NCI-H2227 (cell line): Measurements from ENCODE around the gene EMX2.
A peak's percentile ranks its signal among the peaks of the same experiment; 100 is the strongest.

Experiments used
- DNase-seq: peaks from one replicate; lab custom pipeline; 2025; ENCODE audit not compliant: unreplicated experiment; lab: John Stamatoyannopoulos, UW

EMX2 gene

GRCh38 chr10:117531371-117532002 is 11.1 kb upstream of the EMX2 start:
- no peak for DNase-seq

DNA sequence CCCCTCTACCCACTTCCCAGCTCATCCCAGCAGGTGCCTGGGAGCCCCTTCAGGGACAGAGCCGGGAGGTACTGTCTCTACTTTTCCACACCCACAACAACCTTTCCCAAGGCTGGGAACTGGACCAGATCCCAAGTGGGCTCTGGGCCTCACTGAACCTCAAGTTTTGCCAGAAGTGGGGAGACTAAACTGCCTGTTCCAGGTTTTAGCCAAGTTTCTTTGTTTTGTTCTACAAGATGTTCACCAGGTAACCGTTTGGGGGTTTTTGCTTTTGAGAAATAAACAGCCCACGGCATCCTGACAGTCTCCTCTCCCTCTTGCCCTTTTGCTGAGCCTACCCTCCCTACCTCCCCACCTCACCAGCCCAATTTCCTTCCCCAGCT is 10.6 kb upstream of the EMX2 start:
- no peak for DNase-seq

- no peak for DNase-seq
Observed at GRCh38 chr10:117532451-117533107, 10.0 kb upstream of the EMX2 start.

DNA sequence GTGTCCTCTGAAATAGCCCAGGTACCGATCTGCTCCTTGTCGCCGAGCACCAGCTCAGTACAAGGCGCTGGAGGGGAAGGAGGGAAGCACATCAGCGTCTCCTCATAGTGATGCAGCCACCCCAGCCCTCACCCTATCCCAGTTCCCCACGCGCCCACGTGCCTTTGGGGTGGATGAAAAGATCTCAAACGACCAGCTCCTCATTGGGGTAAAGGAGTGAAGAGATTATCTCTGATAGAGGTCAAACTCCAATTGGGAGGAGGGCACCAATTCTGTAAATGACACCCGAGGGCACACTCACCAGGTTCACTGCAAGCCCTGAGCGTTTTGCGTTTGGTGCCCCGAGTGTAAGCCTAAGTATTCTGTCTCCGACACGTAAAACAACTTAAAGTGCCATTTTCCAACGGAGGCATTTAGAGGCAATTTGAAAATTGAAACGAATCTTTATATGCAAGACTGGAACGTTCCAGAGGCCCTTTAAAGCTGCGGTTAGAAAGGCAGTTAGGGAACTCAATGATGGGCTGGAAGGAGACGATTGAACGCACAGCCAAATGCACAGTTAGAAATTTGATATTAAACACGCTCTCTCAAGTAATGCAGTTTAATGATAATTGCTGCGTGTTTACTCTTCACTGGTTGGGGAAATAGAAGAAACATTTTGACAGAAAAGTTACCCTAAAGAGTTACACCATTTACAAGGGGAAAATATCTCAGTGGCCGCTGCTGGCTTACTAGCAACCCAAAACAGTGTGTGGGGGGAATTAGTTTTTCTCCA is 8.9 kb upstream of the EMX2 start:
- DNase-seq = no peak

DNA sequence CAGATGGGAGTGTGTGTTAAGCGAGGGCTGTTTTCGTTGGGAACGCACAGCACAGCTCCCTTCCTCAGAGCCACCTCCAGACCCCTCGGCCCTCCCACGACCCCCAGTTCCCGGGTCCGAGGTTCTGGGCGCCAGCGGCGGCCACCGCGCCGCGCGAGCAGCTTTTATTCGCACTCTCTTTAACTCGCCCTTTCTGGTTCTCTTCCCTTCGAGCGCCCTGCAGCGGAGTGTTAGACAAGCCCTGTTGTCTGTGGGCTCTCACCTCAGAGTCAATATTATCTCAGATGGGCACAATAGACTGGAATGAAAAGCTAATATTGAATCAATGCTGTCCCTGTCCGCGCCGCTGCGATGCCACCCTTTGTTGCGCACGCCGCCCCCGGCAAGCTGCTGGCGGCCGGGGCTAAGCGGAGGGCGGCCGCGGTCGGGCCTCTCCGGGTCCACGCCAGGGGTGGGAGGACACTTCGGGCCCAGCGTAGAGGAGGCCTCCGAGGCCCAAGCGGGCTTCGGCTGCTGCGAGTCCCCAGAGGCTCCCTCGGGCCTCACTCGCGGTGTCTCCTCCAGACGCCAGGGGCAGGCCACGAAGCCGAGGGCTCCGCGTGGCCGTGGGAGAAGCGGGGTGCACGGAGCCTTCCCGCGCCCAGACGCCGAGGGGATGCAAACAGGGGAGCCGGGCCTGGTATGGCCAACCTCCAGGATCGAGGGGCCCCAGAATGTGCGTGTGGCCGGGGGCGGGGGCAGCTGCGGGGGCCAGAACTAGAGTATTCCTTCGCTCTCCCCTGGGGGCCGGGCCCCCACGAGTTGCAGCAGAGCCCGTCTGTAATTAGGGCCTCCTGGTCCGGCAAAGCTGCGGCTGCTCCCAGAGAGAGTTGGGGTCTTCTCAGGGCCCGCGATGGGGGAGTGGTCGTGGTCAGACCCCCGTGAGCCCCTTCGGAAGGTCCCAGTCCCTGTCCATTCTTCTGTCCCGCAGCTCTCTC is 7.9 kb upstream of the EMX2 start:
- peak; percentile 27 for DNase-seq

DNA sequence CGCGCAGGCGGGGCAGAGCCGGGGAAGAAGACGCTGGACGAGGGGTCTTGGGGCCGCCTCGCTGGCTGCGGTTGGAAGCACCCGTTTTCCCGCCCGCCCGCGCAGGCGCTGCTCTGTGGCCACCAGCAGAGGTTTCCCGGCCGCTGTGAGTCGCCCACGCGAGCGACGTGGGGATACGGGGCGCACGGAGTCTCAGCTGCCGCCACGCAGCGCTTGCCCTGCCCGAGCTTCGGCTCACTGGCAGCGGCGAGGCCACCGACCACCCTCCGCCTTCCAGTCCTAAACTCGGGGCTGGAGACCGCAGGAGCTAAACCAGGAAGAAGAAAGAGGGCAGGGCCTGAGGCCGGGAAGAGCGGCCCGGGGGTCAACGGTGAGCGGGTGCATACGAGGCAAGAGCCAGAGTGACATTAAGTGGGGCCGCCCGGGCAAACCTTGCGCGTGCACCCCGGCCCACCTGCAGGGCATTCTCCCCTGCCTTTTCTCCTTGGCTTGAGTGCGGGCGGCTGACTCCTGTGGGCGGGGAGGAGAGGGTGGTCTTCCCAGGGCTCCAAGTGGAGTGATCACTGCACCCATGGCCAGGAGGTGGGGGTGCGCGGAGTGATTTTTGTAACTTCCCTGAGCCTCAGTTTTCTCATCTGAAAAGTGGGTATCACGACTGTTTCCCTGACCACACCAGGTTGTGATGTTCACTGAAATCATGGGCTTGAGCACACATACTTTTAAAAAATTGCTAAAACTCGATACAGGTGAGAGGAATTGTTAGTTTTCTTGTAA is 7.1 kb upstream of the EMX2 start:
- DNase-seq = no peak

- no peak for DNase-seq
Observed at GRCh38 chr10:117536072-117536865, 6.3 kb upstream of the EMX2 start.

DNA sequence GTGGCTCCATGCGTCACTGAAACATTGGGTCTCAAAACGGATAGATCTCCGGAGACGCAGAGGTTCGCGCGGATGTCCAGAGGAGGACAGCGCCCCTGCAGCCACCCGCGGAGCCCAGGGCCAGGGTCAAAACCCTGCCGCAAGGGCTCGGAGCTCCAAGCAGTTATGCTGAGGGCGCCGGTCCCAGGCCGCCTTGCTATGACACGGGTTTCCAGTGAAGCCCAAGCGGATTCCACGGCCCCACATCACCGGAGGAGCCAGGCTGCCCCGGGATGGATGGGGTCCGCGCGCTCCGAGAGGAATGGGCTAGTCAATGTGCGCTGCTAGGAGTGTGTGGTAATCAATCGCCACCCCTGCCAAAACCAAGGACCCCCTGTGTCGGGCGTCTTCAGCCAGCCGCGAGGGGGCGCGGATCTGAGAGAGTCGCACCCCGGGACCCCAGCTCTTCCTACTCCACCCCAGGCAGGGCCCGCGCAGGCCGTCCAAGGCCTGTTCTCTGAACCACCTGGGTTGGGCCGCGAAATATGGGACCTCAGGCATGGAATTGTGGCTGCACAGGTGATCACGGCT is 5.6 kb upstream of the EMX2 start:
- DNase-seq = no peak

DNA sequence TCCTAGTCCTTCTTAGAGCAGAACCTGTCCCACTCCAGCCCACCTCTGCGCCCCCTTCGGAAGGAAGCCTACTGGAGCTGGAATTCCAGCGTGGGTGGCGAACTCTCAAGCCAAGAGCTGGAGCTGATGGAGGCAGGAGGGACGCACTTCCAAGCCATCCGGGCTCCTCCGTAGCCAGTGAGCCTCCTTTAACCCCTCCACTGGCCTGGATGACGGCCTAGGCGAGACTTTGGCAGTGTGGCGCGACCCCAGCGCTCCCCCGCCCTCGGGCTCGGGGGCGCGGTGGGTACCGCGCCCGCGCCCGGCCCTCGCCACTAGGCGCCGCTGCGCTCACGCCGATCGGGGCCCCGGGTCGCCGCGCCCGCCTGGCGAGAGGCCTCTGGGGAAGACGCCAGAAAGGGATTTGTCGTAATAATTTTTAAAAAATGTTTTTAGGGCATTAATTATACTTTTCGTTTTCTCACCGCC is 5.1 kb upstream of the EMX2 start:
- peak; percentile 19 for DNase-seq

DNA sequence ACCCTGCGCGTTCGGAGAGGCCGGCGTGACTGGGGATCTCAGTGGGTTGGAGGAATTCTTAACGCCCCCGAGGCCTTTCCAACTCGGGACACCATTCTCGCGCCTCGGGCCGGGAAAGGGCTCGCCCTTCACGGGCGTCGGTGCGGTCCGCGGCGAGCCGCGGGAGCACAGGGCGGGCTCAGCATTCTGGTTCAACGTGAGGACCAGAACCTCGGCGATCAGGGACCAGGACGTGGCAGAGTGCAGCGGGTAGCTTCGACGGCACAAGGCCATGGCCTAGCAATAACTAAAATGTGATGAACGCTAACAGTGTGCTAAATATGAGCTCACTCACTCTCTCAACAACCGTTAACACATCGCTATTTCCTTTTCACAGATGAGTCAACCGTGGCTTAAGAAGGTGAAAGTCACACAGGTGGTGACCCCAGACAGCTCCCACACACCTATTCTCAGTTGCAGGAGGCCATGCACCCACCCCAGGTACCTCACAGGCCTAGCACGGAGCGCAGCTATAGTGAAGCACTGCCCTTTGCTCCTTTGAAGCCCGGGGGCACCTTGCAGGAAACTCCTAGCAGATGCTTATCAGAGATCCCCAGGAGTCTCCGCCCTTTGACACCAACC is 4.5 kb upstream of the EMX2 start:
- DNase-seq = no peak

DNA sequence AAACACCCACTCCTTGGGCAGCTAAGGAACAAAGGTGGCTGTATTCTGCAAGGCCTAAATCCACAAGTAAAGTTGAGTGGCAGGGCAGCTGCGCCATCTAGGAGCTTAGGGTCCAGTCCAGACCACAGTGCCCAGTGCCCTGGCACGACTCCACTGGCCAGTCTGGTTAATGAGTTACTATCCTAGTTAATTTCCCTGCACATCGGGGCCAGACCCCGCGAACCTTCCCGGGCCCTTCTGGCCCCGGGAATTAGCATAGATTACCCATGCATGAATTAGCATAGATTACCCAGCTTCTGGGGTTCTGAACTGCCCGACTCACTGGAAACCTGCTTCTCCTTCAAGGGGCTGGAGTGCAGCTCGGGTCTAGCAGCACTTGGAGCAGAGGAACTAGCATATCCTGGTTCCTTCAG is 3.2 kb upstream of the EMX2 start:
- no peak for DNase-seq

DNA sequence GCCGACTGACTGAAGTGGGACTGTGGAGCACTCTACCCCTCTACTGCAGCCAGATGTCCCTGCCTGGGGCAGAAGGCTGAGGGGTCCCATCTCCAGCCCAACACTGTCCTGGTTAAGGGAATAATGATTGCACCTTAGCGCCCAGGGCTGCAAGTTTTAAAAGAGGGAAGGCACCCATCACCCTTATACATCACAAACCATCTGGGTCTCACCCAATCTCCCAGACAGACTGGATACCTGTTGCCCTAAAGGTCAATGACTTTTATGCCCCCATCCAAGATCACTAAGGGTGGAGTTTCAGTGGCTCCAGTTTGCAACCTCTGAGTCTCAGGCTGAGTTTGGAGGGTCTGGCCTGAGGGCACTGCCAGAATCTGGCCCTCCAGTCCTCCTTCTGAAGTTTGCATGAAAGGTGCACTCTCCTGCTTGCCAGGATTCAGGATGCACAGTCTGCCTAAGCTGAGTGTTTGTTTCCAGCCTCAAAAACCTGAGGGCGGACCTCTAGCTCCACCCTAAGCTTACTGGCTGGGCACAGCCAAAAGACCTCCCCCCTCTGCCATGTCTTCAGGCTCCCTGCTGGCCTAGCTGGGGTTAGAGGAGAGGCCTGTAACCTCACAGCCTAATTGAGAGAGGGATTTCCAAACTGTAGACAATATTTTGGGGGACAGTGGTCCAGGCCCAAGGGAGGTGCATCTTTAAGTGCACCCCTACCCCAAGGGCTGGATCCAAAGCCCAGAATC is 2.5 kb upstream of the EMX2 start:
- no peak for DNase-seq

- peak; percentile 1 for DNase-seq
Observed at GRCh38 chr10:117540640-117541404, 1.7 kb upstream of the EMX2 start.

GRCh38 chr10:117541405-117541908 is 1.1 kb upstream of the EMX2 start:
- DNase-seq = peak; percentile 14

DNA sequence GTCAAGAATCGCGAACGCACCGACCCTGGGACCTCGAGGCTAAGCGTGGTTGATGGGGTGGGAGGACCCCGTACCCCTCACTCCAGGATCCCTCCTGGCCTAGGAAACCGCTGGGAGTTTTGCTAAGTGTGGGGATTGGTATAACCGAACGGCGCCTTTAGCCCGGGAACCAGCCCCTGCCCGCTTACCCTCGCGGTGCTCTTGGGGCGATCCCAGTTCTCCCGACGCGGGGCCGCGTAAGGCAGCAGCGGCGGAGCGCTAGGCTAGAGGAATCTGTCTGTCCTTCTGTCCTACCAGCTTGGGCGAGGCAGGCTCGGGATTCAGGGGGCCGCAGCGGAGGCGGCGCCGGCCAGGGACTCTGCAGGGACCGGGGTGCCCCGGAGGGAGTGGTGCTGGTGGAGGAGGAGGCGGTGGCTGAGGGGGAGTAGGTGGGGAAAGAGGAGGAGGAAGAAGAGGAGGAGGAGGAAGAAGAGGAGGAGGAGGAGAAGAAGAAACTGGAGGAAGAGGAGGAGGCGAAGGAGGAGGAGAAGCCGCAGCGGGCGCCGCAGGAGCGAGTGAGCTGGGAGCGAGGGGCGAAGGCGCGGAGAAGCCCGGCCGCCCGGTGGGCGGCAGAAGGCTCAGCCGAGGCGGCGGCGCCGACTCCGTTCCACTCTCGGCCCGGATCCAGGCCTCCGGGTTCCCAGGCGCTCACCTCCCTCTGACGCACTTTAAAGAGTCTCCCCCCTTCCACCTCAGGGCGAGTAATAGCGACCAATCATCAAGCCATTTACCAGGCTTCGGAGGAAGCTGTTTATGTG is 439 bp upstream of the EMX2 start:
- DNase-seq = peak; percentile 61
